Measurements from ENCODE around the gene NPHP4. TPM values are rescaled to one million over a fixed set of nuclear protein-coding genes. Genes with fewer than 3 reads are reported as not detected.

NPHP4 gene
- total RNA-seq, 1 donor, result 8.0 TPM

DNA sequence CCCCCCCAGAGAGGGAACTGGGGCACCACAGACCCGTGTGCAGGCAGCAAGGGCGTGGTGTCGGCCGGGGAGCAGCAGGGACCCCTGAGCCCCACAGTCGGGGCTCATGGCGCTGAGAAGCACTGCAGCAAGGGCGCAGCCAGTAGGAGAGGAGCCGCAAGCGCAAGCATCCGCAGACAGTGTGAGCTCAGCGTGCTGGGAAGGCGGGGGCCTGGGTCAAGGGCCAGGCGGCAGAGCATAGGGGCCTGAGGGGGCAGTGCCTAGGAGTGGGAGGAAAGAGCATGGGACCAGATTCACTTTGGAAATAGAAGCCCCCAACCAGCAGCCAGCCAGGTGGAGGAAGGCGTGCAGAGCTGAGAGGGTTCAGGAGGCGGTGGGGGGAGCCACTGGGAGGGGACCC is 46.8 kb upstream of the NPHP4 start:
- TF ChIP-seq, protein P1, sequence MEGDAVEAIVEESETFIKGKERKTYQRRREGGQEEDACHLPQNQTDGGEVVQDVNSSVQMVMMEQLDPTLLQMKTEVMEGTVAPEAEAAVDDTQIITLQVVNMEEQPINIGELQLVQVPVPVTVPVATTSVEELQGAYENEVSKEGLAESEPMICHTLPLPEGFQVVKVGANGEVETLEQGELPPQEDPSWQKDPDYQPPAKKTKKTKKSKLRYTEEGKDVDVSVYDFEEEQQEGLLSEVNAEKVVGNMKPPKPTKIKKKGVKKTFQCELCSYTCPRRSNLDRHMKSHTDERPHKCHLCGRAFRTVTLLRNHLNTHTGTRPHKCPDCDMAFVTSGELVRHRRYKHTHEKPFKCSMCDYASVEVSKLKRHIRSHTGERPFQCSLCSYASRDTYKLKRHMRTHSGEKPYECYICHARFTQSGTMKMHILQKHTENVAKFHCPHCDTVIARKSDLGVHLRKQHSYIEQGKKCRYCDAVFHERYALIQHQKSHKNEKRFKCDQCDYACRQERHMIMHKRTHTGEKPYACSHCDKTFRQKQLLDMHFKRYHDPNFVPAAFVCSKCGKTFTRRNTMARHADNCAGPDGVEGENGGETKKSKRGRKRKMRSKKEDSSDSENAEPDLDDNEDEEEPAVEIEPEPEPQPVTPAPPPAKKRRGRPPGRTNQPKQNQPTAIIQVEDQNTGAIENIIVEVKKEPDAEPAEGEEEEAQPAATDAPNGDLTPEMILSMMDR (IDR thresholded peaks at IDR 0.05; ENCODE audit: extremely low read depth, low read depth, low read length), result no peak
- no peak for DNase-seq (ENCODE audit: insufficient read length, low spot score, missing footprints)
- Histone ChIP-seq H3K79me2 (ENCODE audit: insufficient read depth, low read length) (no peaks in the 10 kb centered on the region), H3K27me3 (ENCODE audit: insufficient read depth, low read length) (no peaks in the 10 kb centered on the region), H3K36me3 (ENCODE audit: insufficient read depth, low read length) (no peaks in the 10 kb centered on the region), H3K4me2 (ENCODE audit: insufficient read depth, low read length) (no peak overlapping the region), H3K4me1 (ENCODE audit: insufficient read depth, low read length) (peaks cover 9% of the 10 kb centered on the region), H3K27ac (ENCODE audit: low read depth, low read length) (no peak overlapping the region), H3K9me3 (ENCODE audit: low read depth, low read length) (no peaks in the 10 kb centered on the region), H4K20me1 (ENCODE audit: insufficient read depth, low read length) (peaks cover 6% of the 10 kb centered on the region), H2AFZ (ENCODE audit: low read length) (no peak overlapping the region), H3K4me3 (ENCODE audit: insufficient read depth, low read length) (no peak overlapping the region)

DNA sequence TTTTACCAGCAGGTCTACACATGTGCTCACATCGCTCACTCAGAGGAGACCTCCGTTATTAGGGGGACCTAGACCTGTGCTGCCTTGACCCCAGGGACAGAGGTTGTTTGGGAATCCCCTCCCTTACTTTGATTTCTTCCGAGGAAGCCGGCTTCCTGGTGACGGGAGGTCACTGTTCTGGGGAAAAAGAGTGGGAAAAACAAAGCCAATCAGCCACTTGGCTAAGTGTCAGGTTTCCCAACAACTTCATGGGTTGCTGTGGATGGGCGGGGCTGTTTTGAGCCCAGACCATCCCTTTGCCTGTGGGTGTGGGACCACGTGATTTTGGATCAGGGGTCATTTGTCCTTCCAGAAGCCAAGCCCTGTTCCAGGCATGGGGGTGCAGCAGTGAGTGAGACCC is 46.4 kb upstream of the NPHP4 start:
- Histone ChIP-seq H4K20me1 (ENCODE audit: insufficient read depth, low read length) (peaks cover 6% of the 10 kb centered on the region), H3K36me3 (ENCODE audit: insufficient read depth, low read length) (no peaks in the 10 kb centered on the region), H3K4me1 (ENCODE audit: insufficient read depth, low read length) (peaks cover 9% of the 10 kb centered on the region), H3K4me3 (ENCODE audit: insufficient read depth, low read length) (no peak overlapping the region), H3K79me2 (ENCODE audit: insufficient read depth, low read length) (no peaks in the 10 kb centered on the region), H3K27ac (ENCODE audit: low read depth, low read length) (no peak overlapping the region), H3K4me2 (ENCODE audit: insufficient read depth, low read length) (no peak overlapping the region), H3K9me3 (ENCODE audit: low read depth, low read length) (no peaks in the 10 kb centered on the region), H3K27me3 (ENCODE audit: insufficient read depth, low read length) (no peaks in the 10 kb centered on the region), H2AFZ (ENCODE audit: low read length) (no peak overlapping the region)
- peak; percentile 72 for DNase-seq (ENCODE audit: insufficient read length, low spot score, missing footprints)
- TF ChIP-seq, protein P1 (IDR thresholded peaks at IDR 0.05; ENCODE audit: extremely low read depth, low read depth, low read length), result no peak

DNA sequence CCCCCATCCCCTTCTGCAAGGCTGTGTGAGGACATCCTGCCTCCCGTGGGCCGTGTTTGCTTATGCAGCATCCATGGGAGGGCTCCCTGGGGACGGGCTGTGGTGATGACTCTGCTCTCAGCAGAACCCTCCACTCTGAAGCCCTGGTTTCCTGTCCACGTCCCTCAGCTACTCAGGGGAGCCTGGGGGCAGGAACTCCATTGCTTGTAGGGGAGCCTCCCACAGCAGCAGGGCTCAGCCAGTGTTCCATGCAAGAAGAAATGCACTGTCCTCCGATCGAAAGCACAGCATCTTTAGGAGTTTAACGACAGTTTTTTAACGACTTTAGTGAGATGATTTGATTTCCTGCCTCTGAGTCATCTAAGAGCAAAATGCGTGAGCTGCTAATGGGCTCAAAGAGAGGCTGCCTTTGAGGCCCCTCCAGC is 45.1 kb upstream of the NPHP4 start:
- Histone ChIP-seq H3K4me1 (ENCODE audit: insufficient read depth, low read length) (peaks cover 9% of the 10 kb centered on the region), H3K4me3 (ENCODE audit: insufficient read depth, low read length) (no peak overlapping the region), H3K4me2 (ENCODE audit: insufficient read depth, low read length) (peak overlapping the region; percentile 55), H3K79me2 (ENCODE audit: insufficient read depth, low read length) (no peaks in the 10 kb centered on the region), H3K9me3 (ENCODE audit: low read depth, low read length) (no peaks in the 10 kb centered on the region), H4K20me1 (ENCODE audit: insufficient read depth, low read length) (peaks cover 9% of the 10 kb centered on the region), H3K36me3 (ENCODE audit: insufficient read depth, low read length) (no peaks in the 10 kb centered on the region), H2AFZ (ENCODE audit: low read length) (no peak overlapping the region), H3K27ac (ENCODE audit: low read depth, low read length) (no peak overlapping the region), H3K27me3 (ENCODE audit: insufficient read depth, low read length) (no peaks in the 10 kb centered on the region)
- TF ChIP-seq, protein P1 (IDR thresholded peaks at IDR 0.05; ENCODE audit: extremely low read depth, low read depth, low read length), result no peak
- DNase-seq (ENCODE audit: insufficient read length, low spot score, missing footprints), result peak; percentile 98

DNA sequence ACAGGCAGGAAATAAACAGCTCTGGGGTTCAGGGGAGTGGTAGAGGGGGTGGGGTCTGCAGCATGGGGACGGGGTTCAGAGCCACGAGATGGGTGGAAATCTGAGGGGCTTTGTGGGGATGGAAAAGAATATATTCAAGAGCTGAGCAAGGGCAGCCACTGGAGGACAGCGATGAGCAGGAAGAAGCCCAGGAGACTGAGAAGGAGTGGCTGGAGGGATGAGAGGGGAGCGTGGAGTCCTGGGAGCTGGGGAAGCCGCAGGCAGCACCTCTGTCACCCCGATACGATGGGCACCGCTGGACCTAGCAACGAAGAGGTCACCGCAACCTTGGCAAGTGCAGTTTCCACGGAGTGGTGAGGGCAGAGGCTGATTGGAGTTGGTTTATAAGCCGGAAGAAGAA is 43.5 kb upstream of the NPHP4 start:
- Histone ChIP-seq H2AFZ (ENCODE audit: low read length) (no peak overlapping the region), H3K36me3 (ENCODE audit: insufficient read depth, low read length) (no peaks in the 10 kb centered on the region), H3K79me2 (ENCODE audit: insufficient read depth, low read length) (no peaks in the 10 kb centered on the region), H3K4me2 (ENCODE audit: insufficient read depth, low read length) (no peak overlapping the region), H3K27ac (ENCODE audit: low read depth, low read length) (no peak overlapping the region), H4K20me1 (ENCODE audit: insufficient read depth, low read length) (peaks cover 9% of the 10 kb centered on the region), H3K27me3 (ENCODE audit: insufficient read depth, low read length) (no peaks in the 10 kb centered on the region), H3K4me3 (ENCODE audit: insufficient read depth, low read length) (no peak overlapping the region), H3K4me1 (ENCODE audit: insufficient read depth, low read length) (peaks cover 9% of the 10 kb centered on the region), H3K9me3 (ENCODE audit: low read depth, low read length) (no peaks in the 10 kb centered on the region)
- peak; percentile 65 for DNase-seq (ENCODE audit: insufficient read length, low spot score, missing footprints)
- TF ChIP-seq, protein P1 (IDR thresholded peaks at IDR 0.05; ENCODE audit: extremely low read depth, low read depth, low read length), result peak; percentile 9
